HG03354 (cell line): Measurements from ENCODE around the gene CAVIN1.
"Not testable (repeated sequence)": the region's sequence is repeated elsewhere in the genome, so short reads cannot be mapped to it uniquely, and the experiment has no call there.

Source experiments
- ATAC-seq: cut with Tn5 transposase; IDR thresholded peaks from one replicate; pipeline ENCODE4 v1.9.1; 2021; ENCODE audit warnings: mild to moderate bottlenecking; ENCODE audit not compliant: unreplicated experiment, poor library complexity, severe bottlenecking

CAVIN1 gene

GRCh38 chr17:42422958-42423712, at the start of gene CAVIN1:
TSS of gene CAVIN1 (minus strand) at chr17:42423256. CDS start at chr17:42423097, 159 bp downstream.
- no peak for ATAC-seq

GRCh38 chr17:42467889-42468288, 44.8 kb upstream of the CAVIN1 start:
- ATAC-seq, result no peak

DNA sequence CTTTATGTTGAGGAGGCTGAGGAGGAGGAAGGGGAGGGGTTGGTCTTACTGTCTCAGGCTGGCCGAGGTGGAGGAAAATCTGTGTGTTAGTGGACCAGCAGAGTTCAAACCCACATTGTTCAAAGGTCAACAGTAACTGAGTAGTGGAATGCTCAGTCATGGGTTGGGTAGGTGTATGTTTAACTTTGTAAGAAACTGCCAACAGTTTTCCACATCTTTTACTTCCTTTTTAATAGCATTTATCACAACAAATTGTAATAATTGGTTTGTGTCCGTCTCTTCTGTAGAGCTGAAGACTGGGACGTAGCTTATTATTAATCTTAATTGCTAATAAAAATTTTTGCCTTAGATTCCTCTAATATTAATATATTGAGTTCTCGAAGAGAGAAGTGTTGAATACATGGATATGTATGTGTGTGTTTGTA, 40.9 kb upstream of the CAVIN1 start:
- no peak for ATAC-seq

- no peak for ATAC-seq
Observed at GRCh38 chr17:42460371-42460770, 37.3 kb upstream of the CAVIN1 start.

GRCh38 chr17:42459801-42460281, 36.8 kb upstream of the CAVIN1 start:
- ATAC-seq, result no peak

DNA sequence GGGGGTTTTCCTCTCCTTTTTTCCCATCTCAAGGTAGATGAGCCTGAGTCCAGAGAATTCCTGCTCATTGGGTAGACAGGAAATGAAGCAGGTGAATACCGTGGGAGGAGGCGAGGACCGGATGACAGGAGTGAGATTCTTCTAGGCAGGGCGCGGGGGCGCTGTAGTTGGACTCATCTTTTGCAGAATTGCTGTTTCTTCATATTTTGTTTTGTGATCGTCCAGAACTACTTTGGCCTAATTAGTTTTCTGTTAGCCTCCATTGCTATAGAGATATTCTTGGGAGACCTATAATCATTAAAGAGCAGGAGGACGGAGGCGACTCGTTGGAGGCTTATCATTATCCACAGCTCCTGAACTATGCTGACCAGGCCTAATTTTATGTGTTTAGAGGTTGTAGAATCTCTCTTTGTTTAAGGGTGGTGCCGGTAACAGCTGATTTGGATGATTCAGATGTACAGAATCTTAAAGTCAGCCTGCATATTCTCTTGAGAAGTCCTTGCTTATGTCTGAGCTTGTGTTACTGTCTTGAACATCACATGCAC, 36.3 kb upstream of the CAVIN1 start:
- no peak for ATAC-seq

GRCh38 chr17:42458497-42459255, 35.6 kb upstream of the CAVIN1 start, which contains the start of gene ATP6V0A1:
TSS of gene ATP6V0A1 (plus strand) at chr17:42458878. CDS start at chr17:42460895, 2,017 bp downstream.
- ATAC-seq, result peak; percentile 73

DNA sequence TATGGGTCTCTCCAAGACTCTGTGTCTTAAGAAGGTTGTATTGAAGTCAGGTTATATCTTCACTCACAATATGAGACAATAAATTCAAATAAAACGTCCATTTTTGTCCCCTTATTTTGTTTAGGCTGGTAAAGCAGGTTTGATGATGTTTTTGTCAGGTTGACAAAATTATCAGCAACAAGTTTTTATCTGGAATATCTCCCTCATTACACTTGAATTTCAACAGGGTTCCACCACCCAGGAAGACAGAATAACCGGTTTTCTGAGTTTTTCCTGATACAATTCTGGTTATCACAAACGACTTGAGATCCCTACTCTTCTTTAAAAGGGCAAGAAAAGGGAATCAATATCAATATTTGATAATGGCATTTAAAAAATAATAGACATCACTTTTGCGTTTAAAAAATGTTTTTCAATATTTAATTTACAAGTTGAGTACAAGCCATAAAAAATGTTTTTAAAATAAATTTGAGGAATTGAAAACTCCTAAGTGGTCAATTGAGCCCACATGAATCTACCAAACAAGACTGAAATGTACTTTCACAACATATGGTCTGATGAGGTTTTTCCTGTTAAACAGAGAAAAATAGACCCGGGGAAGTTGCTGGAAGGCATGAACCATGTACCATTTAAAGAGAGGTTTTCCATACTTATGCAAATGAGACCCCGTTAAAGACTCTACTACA, 34.2 kb upstream of the CAVIN1 start:
- ATAC-seq, result no peak

DNA sequence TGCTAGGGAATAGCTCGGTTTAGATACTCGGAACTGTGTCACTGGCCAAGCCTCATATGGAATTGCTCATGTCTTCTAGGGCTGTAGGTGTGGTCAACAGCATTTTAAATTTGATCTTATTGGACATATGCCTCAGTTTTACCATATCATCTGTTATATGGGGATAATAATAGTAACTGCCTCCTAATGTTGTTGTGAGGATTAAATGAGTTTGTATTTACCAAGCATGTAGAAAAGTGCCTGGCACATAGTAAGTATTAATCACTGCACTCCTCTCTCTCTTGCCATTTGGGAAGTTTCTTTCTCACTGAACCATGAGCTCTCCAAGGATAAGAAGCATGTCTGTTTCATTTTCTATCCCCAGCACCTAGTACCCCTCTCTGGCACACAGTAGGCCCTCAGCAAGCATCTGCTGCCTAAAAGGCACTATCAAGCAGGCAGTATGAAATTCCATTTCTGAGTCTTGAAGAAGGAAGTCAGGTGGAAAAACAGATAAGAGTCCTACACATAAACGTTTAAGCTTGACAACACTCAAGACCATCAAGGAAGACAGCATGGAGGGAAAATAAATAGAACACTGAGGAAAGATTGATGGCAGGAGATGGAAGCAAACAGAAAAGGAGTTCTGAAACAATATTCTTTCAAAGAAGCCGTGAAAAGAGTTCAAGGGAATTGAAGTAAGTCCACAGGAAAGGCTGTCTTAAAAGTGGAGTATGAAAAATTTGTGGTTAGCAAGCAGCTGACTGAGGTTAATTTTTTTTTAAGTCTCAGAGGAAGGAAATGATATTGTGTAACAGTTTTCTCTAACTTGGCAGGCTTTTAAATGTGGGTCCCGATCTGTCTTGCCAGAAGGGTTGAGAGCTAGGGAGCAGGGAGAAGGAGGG, 33.4 kb upstream of the CAVIN1 start:
- ATAC-seq, result no peak

- not testable (repeated sequence) for ATAC-seq
Observed at GRCh38 chr17:42454987-42455386, 31.9 kb upstream of the CAVIN1 start.

- no peak for ATAC-seq
Observed at GRCh38 chr17:42453439-42453838, 30.4 kb upstream of the CAVIN1 start.

DNA sequence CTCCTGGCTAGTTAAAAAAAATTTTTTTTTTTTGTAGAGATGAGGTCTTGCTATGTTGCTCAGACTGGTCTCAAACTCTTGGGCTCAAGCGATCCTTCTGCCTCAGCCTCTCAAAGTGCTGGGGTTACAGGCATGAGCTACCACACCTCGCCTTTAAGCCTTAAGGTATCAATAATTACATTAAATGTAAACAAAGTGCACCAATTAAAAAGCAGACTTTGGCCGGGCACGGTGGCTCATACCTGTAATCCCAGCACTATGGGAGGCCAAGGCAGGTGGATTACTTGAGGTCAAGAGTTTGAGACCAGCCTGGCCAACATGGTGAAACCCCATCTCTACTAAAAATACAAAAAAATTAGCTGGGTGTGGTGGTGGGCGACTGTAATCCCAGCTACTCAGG, 28.2 kb upstream of the CAVIN1 start:
- ATAC-seq, result not testable (repeated sequence)

DNA sequence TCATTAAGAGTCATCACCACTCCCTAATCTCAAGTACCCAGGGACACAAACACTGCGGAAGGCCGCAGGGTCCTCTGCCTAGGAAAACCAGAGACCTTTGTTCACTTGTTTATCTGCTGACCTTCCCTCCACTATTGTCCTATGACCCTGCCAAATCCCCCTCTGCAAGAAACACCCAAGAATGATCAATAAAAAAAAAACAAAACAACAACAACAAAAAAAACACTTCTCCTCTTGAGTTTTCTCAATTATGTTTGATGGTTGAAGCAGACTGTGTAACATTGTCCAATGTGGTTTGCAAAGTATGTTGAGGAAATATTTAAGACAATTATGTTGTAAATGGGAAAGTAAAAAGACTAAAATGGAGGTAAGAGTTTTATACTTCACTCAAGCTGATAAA, 26.8 kb upstream of the CAVIN1 start:
- not testable (repeated sequence) for ATAC-seq

GRCh38 chr17:42449176-42449575, 26.1 kb upstream of the CAVIN1 start:
- ATAC-seq, result not testable (repeated sequence)

DNA sequence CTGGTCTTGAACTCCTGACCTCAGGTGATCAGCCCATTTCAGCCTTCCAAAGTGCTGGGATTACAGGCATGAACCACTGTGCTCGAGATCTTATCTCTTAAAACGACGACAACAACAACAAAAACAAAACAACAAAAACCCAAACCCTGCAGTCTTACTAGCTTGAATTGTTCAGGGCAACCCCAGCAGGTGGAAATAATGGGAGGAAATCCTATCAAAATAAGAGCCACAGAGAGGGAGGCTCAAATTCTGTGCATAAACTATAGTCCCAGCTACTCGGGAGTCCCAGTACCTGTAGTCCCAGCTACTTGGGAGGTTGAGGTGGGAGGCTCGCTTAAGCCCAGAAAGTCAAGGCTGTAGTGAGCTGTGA, 19.1 kb upstream of the CAVIN1 start:
- ATAC-seq, result no peak

DNA sequence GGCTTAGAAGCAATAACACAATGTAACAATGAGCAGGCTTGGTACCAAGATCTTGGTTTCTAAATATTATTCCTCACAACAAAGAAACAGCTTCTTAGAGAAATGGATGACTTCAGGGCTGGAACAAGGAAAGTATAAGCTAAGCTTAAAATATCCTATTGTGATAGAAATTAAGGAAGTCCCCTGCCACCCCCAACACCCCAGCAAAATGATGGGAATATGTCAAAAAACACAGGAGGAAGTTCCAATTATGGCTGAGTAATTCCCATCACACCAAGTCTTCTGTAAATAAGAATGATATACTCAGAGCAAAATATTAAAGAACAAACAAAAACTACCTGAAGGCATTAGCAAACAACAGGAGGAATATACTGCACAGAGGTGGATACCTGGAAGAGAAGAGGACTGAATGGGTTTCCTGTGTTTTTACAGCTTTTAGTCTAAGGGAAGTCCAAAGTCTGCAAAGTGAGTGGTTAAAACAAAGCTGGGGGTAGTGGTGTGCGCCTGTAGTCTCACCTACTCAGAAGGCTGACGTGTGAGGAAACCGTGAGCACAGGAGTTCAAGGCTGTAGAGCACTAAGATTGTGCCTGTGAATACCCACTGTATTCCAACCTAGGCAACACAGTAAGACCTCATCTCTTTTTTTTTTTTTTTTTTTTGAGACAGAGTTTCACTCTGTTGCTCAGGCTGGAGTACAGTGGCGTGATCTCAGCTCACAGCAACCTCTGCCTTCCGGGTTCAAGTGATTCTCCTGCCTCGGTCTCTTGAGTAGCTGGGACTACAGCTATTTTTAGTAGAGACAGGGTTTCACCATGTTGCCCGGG, 18.5 kb upstream of the CAVIN1 start:
- ATAC-seq, result no peak

GRCh38 chr17:42438600-42439567, 15.8 kb upstream of the CAVIN1 start:
- no peak for ATAC-seq
